NCI-H2171 (cell line): ENCODE data around the gene COTL1.

Source experiments
- DNase-seq: peaks from one replicate; lab custom pipeline; 2025; lab: John Stamatoyannopoulos, UW

The COTL1 gene, protein sequence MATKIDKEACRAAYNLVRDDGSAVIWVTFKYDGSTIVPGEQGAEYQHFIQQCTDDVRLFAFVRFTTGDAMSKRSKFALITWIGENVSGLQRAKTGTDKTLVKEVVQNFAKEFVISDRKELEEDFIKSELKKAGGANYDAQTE

DNA sequence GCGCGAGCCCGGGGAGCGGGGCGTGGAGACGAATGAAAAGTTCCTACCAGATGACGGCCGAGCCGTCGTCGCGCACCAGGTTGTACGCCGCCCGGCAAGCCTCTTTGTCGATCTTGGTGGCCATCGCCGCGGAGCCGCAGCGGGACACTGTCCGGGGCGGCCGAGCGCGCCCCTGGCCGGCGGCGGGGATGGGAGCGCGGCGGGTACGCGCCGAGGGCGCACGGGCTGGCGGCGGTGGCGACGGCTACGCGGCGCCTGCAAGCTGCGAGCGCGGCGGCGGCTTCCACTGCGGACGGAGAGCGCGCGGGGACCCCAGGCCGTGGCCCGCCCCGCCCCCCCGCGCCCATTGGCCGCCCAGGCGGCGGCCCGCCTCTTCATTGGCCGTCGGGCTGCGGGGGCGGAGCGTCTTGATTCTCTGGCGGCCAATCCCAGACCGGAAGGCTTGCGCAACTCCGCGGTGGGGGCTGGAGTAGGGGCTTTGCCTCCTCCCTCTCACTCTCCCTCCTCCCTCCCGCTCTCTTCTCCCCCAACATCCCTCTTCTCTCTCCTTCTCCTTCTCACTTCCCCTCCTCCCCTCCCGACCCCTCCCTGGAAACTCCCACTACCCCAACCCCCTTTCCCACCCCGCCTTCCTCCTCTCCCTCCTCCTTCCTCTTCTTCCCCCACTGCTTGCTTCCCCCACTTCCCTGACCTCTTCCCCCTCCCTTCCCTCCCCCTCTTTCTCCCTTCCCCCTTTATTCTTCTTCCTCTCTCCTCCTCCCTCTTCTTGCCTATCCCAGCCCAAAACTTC is at the start of gene COTL1:
Gene COTL1, minus strand, starts transcription at position 288 of the 790 bp plus-strand sequence. Its CDS starts 164 bp downstream, at position 124.
- DNase-seq = peak; percentile 96

DNA sequence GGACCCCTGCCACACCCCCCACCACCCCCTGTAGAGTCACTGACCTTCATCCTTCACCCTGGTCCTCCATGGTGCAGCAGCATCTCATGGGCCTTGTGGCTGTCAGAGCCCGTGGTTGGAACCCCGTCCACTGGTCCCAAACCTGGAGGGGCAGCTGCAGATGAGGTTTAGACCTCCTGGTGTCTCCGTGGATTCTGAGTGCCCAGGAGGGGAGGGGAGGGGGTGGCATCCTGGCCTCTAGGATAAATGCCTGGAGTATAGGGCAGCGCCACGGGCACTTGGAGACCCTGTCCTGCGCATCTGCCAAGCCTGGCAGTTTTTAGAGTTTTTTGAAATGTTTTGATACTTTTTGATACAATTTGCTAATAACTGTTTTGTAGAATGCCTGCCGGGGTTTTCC is 48.0 kb upstream of the COTL1 start:
- DNase-seq = no peak

DNA sequence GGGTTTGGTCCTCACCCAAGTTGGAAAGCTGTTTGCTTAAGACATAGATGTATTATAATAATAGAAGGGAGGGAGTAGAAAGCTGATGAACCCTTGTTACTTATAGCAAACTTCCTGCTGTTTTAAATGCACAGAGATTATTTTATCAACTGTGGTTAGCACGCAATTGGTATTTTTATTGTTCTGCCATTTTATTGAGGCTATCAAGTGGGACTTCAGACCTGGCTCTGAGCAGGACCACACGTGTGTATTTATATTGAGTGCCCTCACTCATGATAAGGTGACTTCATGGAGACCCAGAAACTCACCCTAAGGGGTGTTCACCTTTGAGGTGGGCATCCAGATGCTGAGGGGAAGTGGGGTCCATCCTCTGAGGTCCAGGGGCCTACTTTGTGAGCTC is 47.5 kb upstream of the COTL1 start:
- DNase-seq = no peak

DNA sequence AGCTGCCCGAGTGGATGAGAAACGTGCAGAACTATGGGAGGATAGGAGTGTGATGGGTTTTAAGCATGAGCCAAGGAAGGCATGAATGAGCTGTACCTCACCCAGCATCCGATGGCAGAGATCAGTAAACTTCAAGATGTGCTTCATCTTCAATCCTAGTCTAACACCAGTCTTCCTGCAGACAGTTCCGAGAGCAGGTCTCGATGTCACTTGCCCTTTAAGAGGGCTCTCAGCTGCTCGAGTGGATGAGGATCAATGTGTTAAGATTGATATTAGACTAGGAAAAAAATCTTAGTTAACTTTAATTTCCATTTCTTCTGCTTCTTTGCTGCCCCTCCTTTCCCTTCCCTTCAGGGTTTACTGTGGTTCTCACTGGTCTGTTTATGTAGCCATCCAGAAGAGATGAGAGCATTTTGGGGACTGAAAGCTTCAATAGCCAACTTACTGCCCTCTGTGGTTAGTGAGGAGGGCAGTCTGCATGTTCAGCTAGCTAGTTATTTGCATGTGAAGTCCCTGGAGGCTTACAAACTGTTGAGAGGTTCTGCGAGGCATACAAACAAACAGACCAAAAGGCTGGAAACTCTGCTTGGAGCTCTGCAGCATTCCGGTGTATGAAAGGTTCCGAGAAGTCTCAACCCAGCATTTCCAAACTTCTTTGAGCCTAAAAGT is 45.7 kb upstream of the COTL1 start:
- DNase-seq = no peak

DNA sequence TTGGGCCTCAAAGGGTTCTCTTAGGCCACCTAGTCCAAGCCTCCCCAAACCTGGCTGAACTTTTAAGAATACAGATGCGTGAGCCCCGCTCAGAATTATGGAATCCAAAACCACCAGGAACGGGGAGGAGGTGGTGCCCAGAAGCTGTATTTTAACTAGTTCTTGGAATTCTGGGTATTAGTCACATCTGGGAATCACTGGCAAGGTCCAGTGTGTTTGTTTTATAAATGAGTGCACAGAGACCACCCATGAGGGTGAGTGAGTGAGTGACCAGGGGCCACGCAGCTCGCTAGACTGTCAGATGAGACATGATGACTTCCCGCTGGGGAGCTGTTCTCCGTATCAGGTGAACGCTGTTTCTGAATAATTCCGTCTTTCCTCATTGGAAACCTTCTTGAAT is 44.6 kb upstream of the COTL1 start:
- DNase-seq = no peak

DNA sequence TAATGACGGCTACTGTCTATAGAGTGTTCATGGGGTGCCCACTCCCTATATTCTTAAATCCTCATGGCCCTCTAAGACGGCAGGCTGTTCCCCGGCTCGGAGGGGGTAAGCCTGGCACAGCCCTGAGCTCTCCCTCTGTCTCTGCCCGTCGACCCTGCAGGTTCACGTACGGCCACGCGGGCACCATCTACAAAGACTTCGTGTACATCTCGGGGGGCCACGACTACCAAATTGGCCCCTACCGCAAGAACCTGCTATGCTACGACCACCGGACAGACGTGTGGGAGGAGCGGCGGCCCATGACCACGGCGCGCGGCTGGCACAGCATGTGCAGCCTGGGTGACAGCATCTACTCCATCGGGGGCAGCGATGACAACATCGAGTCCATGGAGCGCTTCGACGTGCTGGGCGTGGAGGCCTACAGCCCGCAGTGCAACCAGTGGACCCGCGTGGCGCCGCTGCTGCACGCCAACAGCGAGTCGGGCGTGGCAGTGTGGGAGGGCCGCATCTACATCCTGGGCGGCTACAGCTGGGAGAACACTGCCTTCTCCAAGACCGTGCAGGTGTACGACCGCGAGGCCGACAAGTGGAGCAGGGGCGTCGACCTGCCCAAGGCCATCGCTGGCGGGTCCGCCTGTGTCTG is 43.7 kb upstream of the COTL1 start:
- no peak for DNase-seq

DNA sequence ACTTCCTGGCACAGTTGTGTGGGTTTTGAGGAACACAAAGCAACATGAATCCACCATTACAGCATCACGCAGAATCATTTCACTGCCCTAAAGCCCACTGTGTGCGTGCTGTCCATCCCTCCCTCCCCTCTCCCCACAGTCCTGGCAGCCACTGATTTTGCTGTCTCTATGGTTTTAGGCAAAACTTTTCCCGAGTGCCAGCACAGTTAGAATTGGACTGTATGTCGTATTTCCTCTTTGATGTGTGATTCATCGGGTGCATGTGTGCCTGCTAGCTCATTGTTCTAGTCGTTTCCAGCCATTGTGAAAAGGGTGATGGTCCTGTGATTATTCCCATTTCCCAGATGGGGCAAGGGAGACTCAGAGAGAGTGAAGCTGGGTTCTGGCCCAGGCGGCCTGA is 43.1 kb upstream of the COTL1 start:
- no peak for DNase-seq

DNA sequence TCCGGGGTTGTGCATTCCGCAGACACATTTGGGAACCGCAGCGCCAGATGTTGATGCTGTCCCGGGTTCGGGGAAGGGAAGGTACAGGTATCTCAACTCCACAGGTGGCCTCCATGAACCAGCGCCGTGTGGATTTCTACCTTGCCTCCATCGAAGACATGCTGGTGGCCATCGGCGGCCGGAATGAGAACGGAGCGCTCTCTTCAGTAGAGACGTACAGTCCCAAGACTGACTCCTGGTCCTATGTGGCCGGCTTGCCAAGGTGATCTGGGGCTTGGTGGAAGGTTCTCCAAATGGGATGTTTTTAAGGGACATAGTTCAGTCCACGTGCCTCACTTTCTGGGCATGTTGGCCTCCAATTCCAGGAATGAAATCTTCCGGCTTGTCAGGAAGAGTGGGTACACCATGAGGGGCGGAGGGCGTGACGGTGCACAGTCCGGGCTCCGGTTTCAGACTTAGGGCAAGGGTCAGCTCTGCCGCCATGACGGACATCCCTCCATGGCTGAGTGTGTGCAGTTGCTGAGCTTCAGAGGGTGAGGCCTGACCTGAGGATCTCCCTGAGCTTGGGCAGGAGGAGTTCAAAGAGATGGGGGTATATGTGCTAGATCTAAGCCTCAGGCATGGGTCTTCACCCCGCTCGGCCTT is 41.9 kb upstream of the COTL1 start:
- no peak for DNase-seq

DNA sequence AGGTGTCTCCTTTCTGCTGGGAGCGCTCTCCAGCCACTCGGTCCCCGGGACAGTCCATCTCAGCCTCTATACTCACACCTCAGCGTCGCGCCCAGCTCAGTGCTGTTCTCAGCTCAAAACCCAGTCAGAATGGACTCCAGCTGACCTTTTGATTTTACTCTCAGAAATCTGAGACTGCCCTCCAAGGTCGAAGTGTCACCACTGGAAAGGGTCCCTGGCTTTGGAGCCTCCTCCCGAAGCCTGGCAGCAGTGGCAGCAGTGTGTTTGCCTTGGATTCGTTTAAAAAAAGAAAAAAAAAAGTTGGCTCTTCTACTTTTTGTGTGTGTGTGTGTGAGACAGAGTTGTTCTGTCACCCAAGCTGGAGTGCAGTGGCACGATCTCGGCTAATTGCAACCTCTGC is 40.8 kb upstream of the COTL1 start:
- DNase-seq = no peak

DNA sequence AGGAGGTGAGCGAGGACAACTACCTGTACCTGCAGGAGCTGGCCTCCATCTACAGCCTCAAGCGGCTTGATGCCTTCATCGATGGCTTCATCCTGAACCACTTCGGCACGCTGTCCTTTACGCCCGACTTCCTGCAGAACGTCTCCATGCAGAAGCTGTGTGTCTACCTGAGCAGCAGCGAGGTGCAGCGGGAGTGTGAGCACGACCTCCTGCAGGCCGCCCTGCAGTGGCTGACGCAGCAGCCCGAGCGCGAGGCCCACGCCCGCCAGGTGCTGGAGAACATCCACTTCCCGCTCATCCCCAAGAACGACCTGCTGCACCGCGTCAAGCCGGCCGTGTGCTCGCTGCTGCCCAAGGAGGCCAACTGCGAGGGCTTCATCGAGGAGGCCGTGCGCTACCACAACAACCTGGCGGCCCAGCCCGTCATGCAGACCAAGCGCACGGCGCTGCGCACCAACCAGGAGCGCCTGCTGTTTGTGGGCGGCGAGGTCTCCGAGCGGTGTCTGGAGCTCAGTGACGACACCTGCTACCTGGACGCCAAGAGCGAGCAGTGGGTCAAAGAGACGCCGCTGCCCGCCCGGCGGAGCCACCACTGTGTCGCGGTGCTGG is 39.5 kb upstream of the COTL1 start:
- DNase-seq = no peak

DNA sequence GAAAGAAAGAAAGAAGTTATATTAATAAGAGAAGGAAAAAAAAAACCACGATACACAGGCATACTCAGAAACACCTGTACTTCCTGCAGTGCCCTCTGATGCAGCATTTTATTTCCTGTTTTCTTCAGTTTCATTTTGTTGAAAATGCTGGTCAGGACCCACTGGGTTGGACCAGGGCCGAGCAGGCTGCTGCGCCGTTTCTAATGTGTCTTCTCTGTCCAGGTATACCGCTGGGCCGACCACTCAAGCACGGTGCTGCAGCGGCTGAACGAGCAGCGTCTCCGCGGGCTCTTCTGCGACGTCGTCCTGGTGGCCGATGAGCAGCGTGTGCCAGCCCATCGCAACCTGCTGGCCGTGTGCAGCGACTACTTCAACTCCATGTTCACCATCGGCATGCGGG is 38.8 kb upstream of the COTL1 start:
- DNase-seq = no peak

DNA sequence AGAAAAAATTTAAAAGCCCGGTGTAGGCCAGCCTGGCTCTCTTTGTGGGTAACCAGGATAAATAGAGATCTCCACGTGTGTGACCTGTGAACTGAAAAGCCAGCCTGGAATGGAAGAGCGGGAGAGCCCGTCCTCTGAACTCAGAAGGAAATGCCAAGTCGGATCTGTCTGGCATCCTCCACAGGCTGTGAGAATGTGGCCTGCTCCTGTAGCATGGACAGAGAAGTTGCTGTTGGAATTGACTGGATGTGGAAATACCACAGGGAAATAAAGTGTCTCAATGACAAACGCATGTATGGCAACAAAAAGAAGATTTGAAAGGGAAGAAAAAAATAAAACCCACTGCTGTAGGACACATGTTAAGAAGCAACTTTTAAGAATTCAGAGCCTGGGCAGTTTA is 37.1 kb upstream of the COTL1 start:
- no peak for DNase-seq

DNA sequence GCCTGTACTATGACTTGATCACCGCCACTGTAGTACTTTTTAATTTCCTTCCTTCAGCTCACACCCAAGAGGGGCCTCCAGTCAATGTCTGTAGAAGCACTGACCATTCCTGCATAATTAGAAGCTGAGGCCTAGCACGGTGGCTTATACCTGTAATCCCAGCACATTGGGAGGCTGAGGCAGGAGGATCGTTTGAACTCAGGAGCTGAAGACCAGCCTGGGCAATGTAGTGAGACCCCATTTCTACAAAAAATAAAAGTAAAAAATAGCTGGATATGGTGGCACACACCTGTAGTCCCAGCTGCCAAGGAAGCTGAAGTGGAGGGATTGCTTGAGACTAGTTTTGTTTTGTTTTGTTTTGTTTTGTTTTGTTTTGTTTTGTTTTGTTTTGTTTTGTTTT is 36.4 kb upstream of the COTL1 start:
- DNase-seq = no peak

DNA sequence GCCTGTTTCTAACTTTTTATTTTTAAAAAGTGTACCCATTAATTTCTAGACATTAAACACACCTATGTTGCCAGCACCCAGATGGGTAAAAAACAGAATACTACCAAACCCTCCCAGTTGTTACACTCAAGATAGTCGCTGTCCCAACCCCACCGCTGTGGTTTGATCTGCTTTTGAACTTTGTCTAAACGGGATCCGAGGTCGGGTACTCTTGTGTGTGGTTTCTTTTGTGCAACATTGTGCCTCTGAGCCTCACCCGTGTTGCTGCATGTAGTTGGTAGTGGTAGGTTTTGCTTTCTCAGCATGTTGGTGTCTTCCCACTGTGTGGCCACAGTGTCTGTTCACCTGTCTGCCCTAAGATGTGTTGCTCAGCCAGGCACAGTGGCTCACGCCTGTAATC is 34.7 kb upstream of the COTL1 start:
- DNase-seq = no peak

DNA sequence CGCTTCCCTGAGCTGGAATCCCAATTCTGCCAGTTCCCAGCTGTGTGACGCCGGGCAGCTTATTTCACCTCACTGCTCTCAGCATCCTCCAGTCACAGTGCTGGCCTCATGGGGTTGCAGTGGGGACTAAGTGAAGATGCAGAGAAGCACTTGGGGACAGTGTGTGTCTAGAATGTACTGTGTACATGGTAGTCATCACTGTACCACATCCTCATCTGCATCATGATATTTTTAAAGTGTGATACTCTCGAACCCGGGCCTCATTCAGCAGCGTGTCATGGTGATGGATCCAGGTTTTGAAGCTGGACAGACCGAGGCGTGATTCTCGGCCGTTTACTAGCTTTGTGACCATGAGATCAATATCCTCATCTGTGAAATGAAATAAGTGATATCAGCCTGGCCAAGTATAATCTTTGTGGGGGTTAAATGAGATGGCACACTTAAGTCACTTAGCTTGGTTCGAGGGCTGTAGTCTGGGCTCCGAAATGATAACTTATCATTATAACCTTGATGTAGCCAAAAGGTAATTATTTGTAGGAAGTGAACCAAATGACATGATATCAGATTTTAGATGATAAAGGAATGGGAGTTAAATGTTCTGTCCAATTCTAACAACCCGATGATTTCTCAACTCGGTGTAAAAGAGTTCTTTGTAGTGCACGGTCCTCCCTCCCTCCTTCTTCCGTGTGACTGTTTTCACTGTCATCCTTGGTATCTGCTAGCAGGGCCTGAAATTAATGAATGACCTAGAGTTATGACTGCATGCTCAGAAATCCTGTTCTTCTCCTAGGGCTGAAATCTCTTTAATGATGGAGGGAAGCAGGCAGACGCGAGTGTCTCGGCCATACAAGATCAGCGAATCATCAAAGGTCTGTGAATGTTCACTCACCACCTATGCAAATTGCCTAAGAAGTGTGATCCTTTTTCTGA is 32.4 kb upstream of the COTL1 start:
- DNase-seq = no peak

DNA sequence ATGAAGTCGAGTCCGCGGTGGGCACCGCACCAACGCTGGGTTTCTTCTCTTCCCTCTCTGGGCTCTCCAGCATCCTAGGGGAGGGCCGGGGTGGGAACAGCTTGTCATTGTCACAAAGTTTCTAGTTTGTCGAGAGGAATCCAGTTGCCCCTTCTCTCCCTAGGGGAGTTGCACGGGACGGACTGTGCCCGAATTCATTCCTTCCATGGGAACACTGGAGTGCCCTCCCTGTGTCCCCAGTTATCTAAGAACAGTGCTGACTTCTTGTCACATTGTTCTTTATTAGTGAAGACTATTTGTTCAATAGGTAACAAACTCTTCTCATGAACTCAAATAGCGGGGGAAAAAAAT is 31.6 kb upstream of the COTL1 start:
- DNase-seq = no peak

DNA sequence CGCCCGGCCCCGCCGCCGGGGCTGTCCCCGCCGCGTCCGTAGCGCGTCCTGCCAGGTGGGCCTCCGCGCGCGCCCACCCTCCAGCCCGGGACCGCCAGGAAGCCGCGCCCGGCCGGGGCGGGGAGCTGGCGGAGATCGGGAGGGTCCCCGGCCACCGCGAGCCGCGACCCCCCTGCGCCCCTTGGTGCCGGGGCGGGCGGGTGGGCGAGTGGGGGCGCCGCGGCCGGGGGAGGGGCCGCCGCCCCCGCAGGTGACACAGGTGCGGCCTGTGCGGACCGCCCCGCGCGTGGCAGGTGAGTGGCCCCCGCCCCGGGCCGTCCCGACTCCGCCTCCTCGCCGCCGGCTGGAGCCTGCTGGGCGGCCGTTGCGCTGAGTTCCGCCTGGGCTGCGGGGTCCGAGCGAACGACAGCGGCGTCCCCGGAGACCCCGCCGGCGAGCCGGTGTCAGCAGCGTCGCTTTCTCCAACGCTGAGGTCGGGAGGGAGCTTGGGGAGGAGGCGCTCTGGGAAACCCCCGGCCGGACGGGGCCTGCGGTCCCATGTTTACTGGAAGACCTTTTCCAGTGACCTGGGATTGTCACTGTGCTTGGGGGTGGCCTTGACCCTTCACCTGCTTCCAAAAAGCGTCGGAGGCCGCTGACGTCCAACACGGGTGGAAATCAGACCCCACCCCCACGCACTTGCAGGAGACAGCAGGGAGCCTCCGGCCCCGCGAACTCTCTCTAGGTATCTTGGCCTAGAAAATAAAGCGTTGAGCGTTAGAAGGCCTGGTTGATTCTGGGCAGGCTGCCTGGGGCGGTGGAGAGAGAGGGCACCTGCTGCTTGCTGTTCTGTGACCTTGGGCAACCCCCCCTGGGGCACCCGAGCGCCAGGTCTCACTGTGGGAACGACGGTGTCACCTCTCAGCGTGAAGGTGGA is 31.0 kb upstream of the COTL1 start:
- DNase-seq = no peak

DNA sequence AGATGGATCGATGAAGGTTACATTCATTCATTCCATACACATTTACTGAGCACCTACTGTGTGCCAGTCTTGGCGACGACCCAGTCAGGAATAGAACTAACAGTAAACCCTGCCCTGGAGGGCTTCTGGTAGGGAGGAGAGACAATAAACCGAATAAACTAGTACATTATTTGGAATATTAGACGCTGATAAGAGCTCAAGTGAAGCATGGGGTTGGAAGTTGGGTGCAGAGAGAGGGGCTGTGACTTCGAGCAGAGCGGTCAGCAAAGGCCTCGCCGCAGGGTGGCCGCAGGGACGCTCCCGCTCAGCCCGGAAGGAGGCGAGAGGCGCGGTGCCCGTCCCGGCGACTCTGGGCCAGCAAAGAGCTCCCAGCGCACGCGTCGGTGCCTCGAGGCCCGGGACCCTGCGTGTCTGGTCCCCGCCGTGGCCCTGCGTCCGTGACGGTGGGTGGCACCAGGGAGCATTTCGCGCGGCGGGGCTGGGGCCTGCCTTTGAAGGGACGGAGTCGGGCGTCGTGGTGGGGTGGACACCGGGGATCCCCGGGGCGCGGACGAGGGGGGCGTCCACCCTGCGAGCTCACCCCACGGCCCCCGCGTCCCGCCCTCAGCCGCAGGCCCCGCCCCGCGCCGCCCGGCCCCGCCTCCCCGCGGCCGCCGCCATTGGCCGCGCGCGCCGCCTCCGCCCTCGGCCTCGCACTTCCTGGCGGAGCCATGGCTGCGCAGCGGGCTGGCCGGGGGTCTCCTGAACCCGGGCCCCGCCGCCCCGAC is 30.1 kb upstream of the COTL1 start, which contains the start of gene KLHL36:
Gene KLHL36, plus strand, starts transcription at position 684 of the 767 bp plus-strand sequence. CDS start 2,357 bp downstream, outside the sequence.
- DNase-seq = peak; percentile 31

DNA sequence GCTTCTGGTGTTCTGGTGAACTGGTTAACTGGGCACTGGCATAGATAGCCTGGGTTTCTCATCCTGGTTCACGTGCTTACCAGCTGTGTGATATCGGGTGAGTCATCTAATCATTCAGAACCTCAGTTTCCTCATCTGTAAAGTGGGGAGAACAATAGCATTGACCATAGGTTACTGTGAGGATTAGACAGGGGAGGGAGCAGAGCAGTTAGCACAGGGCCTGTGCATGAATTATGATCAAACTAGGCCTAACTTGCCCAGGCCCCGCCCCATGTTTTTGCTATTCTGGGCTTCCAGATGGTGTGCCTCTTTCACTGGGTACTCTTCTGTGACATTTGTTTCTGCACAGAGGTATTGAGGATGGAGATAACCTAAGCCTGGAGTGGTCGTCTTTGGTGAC is 25.8 kb upstream of the COTL1 start:
- DNase-seq = peak; percentile 79
